ENCODE measurements around the gene FAM177A1. TPM values are rescaled to one million over a fixed set of nuclear protein-coding genes. Genes with fewer than 3 reads are reported as not detected.

The FAM177A1 gene
- total and polyA plus RNA-seq, 9 of the 15 experiments (the other 6 are each of a cell fraction or from before 2014, with no cell fraction given) = 7.7 to 36.2 (median 29.9) TPM

DNA sequence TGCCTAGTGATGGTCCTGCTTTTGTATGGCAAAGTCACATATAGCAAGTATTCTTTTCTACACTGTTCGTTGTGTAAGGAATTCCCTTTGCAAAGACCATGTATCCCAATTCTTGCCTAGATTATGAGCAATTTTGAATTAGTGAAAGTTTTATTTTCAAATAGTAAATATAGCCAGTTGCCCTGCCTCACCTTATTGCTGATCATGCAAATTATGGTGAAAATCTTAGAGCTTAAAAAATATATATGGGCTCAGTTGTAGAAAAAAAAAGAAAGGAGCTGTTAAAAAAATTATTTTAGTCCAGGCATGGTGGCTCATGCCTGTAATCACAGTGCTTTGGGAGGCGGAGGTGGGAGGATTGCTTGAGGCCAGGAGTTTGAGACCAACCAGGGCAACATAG, 44.5 kb upstream of the FAM177A1 start:
- no peaks in the 10 kb centered on the region for H3K9me1 ChIP-seq (ENCODE audit: control insufficient read depth, insufficient read depth, low read length)
- 86% methylated on average over 2 of the region's 2 CpGs for WGBS (ENCODE audit: insufficient coverage, low coverage, missing lambda C conversion rate)
- BruUV-seq (replicated peaks) = TSS peak; percentile 16
- no peak overlapping the region for H2AFZ ChIP-seq (ENCODE audit: low read depth, low read length)
- ChIA-PET POLR2A (no interaction called here), CTCF (ENCODE audit: low intra/inter-chr PET ratio) (no interaction called here)
- peaks cover 25% of the 10 kb centered on the region for H3K36me3 ChIP-seq (ENCODE audit: control insufficient read depth, insufficient read depth, low read length)
- no peak overlapping the region for H3K4me3 ChIP-seq
- intact Hi-C loops (cut with micrococcal nuclease) (no loop called here), in situ Hi-C loops (cut with MboI) (no loop called here)
- no peaks in the 10 kb centered on the region for H4K20me1 ChIP-seq (replicated peaks; ENCODE audit: control insufficient read depth, insufficient read depth, low read length)
- TF ChIP-seq C11orf30 (IDR thresholded peaks at IDR 0.05; ENCODE audit: low read depth) (peak; percentile 60), MAFG (tag; conservative IDR thresholded peaks at IDR 0.05) (peak; percentile 68), TCF7 (IDR thresholded peaks at IDR 0.05; ENCODE audit: borderline replicate concordance) (no peak), ZNF316 (IDR thresholded peaks at IDR 0.05) (peak; percentile 78), ZNF12 (CRISPR knock-in tag; IDR thresholded peaks at IDR 0.05) (no peak), MAFK (IDR thresholded peaks at IDR 0.05; ENCODE audit: low read length) (peak; percentile 72), MAFF (IDR thresholded peaks at IDR 0.05; ENCODE audit: low read length) (peak; percentile 79)
- TF ChIP-seq, protein P1, sequence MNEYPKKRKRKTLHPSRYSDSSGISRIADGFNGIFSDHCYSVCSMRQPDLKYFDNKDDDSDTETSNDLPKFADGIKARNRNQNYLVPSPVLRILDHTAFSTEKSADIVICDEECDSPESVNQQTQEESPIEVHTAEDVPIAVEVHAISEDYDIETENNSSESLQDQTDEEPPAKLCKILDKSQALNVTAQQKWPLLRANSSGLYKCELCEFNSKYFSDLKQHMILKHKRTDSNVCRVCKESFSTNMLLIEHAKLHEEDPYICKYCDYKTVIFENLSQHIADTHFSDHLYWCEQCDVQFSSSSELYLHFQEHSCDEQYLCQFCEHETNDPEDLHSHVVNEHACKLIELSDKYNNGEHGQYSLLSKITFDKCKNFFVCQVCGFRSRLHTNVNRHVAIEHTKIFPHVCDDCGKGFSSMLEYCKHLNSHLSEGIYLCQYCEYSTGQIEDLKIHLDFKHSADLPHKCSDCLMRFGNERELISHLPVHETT (CRISPR knock-in tag; conservative IDR thresholded peaks at IDR 0.05 in 1 of 2, IDR thresholded peaks at IDR 0.05 in 1 of 2) = no peak
- TF ChIP-seq, protein P2, sequence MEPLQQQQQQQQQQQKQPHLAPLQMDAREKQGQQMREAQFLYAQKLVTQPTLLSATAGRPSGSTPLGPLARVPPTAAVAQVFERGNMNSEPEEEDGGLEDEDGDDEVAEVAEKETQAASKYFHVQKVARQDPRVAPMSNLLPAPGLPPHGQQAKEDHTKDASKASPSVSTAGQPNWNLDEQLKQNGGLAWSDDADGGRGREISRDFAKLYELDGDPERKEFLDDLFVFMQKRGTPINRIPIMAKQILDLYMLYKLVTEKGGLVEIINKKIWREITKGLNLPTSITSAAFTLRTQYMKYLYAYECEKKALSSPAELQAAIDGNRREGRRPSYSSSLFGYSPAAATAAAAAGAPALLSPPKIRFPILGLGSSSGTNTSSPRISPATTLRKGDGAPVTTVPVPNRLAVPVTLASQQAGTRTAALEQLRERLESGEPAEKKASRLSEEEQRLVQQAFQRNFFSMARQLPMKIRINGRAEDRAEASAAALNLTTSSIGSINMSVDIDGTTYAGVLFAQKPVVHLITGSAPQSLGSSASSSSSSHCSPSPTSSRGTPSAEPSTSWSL (CRISPR knock-in tag; IDR thresholded peaks at IDR 0.05; ENCODE audit: borderline replicate concordance) = no peak
- TF ChIP-seq, protein P3, sequence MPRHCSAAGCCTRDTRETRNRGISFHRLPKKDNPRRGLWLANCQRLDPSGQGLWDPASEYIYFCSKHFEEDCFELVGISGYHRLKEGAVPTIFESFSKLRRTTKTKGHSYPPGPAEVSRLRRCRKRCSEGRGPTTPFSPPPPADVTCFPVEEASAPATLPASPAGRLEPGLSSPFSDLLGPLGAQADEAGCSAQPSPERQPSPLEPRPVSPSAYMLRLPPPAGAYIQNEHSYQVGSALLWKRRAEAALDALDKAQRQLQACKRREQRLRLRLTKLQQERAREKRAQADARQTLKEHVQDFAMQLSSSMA (CRISPR knock-in tag; IDR thresholded peaks at IDR 0.05) = no peak
- no peak overlapping the region for H3K9ac ChIP-seq (ENCODE audit: insufficient read depth in 1 of 2, low read depth in 2 of 2, low read length in 2 of 2)
- H3K4me1 ChIP-seq (replicated peaks in 1 of 2; ENCODE audit: control insufficient read depth in 2 of 2, insufficient read depth in 2 of 2, low read length in 2 of 2) = no peaks in the 10 kb centered on the region
- no peak overlapping the region for H3K27ac ChIP-seq (ENCODE audit: extremely low read depth, low read depth, low read length)
- no peaks in the 10 kb centered on the region; the same call in 2 of the 3 replicates for H3K79me2 ChIP-seq (ENCODE audit: control insufficient read depth, insufficient read depth, low read length)
- DNase-seq (ENCODE audit: extremely low read depth in 1 of 4, low spot score in 3 of 4) = no peak
- ATAC-seq = no peak
- H3K4me2 ChIP-seq (ENCODE audit: insufficient read depth, low read length) = no peak overlapping the region
- H3K27me3 ChIP-seq (ENCODE audit: control insufficient read depth in 2 of 2, insufficient read depth in 2 of 2, low read length in 2 of 2) = no peaks in the 10 kb centered on the region
- FAIRE-seq = no peak
- no peaks in the 10 kb centered on the region for H3K9me3 ChIP-seq (replicated peaks; ENCODE audit: control insufficient read depth, insufficient read depth, low read depth, low read length)

All from K562 (cell line).